ENCODE data around the gene THSD4.

The THSD4 gene

DNA sequence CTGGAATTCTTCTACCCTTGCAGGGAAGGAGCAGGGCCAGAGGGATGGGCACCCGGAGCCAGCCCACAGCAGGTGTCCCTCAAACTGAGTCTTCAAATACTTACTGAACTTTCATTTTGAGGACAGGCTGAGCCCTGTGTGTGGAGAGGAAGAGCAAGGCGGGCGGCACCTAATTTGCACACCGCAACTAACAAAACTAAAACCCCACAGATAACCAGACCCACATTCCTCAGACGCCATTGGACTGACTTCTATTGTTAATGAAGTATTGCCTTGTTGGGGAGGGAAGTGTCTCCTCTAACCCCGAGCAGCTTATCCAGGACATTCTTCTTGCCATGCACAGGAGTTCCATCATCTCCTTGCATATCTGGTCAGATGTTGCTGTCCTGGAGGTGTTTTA, 589.9 kb downstream of the THSD4 start:
- Histone ChIP-seq H3K9me2 (replicated peaks; ENCODE audit: low read depth, low read length) (no peaks in the 10 kb centered on the region), H3F3A (ENCODE audit: low read depth) (no peaks in the 10 kb centered on the region), H2AFZ (ENCODE audit: low read length) (no peak overlapping the region), H3K4me3 (ENCODE audit: low read length, poor library complexity, severe bottlenecking) (no peak overlapping the region), H3K36me3 (ENCODE audit: insufficient read depth, low read length) (no peaks in the 10 kb centered on the region), H3K9me3 (ENCODE audit: insufficient read depth, low read depth, low read length) (no peaks in the 10 kb centered on the region), H4K20me1 (ENCODE audit: insufficient read depth, low read length, poor library complexity, severe bottlenecking) (no peaks in the 10 kb centered on the region), H3K9ac (ENCODE audit: low read depth, low read length, poor library complexity, severe bottlenecking) (no peak overlapping the region), H3K79me2 (ENCODE audit: insufficient read depth, low read length) (no peaks in the 10 kb centered on the region), H3K4me1 (ENCODE audit: insufficient read depth, low read length, poor library complexity, severe bottlenecking) (no peaks in the 10 kb centered on the region), H3K4me2 (ENCODE audit: low read depth, low read length, poor library complexity, severe bottlenecking) (no peak overlapping the region), H3K27me3 (ENCODE audit: insufficient read depth, low read length, poor library complexity, severe bottlenecking) (no peaks in the 10 kb centered on the region)
- TF ChIP-seq, protein P1, sequence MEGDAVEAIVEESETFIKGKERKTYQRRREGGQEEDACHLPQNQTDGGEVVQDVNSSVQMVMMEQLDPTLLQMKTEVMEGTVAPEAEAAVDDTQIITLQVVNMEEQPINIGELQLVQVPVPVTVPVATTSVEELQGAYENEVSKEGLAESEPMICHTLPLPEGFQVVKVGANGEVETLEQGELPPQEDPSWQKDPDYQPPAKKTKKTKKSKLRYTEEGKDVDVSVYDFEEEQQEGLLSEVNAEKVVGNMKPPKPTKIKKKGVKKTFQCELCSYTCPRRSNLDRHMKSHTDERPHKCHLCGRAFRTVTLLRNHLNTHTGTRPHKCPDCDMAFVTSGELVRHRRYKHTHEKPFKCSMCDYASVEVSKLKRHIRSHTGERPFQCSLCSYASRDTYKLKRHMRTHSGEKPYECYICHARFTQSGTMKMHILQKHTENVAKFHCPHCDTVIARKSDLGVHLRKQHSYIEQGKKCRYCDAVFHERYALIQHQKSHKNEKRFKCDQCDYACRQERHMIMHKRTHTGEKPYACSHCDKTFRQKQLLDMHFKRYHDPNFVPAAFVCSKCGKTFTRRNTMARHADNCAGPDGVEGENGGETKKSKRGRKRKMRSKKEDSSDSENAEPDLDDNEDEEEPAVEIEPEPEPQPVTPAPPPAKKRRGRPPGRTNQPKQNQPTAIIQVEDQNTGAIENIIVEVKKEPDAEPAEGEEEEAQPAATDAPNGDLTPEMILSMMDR (conservative IDR thresholded peaks at IDR 0.05; ENCODE audit: low read length): no peak
- TF ChIP-seq EZH2phosphoT487 (IDR thresholded peaks at IDR 0.05; ENCODE audit: borderline replicate concordance): no peak

DNA sequence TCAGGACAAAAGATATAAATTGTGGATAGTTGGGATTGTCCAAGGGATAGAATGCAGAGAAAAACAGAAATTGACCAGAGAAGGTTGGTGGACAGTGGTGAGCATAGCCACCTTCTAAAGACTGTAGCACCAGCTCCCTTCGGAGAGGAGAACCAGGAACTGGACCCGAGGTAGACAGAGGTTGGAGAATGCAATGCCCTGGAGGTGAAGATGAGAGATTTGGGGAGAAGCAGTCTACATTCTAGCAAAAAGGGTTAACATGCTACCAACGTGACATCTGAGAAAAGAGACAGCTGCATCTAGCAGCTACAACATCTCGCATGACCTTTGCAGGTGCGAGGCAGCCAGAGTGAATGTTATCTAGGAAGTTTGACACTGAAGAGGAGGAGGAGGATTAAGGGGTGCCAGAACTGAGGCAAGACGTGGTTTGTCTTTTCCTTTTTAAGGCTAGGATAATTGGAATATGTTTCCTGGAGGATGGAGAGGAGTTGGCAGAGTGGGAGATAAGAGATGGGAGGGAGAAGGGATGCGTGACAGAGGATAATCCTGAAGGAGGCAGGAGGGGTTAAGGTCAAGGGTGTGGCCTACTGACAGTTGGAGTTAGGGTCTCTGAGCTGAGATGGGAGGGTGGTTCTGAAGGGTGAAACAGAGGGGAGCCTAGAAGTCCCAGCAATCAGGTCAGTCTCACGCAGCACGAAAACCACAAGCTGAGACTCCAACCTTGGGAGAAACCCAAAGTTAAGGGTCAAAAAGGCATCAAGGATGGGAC, 591.4 kb downstream of the THSD4 start:
- no peaks in the 10 kb centered on the region for H3K4me1 ChIP-seq (ENCODE audit: insufficient read depth, low read length, poor library complexity, severe bottlenecking)
- no peak overlapping the region for H3K4me2 ChIP-seq (ENCODE audit: low read depth, low read length, poor library complexity, severe bottlenecking)
- H2AFZ ChIP-seq (ENCODE audit: low read length): no peak overlapping the region
- no peaks in the 10 kb centered on the region for H3K9me3 ChIP-seq (ENCODE audit: insufficient read depth, low read depth, low read length)
- TF ChIP-seq EZH2phosphoT487 (IDR thresholded peaks at IDR 0.05; ENCODE audit: borderline replicate concordance): no peak
- TF ChIP-seq, protein P1 (conservative IDR thresholded peaks at IDR 0.05; ENCODE audit: low read length): no peak
- H3K9me2 ChIP-seq (replicated peaks; ENCODE audit: low read depth, low read length): no peaks in the 10 kb centered on the region
- no peaks in the 10 kb centered on the region for H3F3A ChIP-seq (ENCODE audit: low read depth)
- no peak overlapping the region for H3K9ac ChIP-seq (ENCODE audit: low read depth, low read length, poor library complexity, severe bottlenecking)
- no peaks in the 10 kb centered on the region for H3K79me2 ChIP-seq (ENCODE audit: insufficient read depth, low read length)
- H3K27me3 ChIP-seq (ENCODE audit: insufficient read depth, low read length, poor library complexity, severe bottlenecking): no peaks in the 10 kb centered on the region
- H3K4me3 ChIP-seq (ENCODE audit: low read length, poor library complexity, severe bottlenecking): no peak overlapping the region
- no peaks in the 10 kb centered on the region for H4K20me1 ChIP-seq (ENCODE audit: insufficient read depth, low read length, poor library complexity, severe bottlenecking)
- H3K36me3 ChIP-seq (ENCODE audit: insufficient read depth, low read length): no peaks in the 10 kb centered on the region

DNA sequence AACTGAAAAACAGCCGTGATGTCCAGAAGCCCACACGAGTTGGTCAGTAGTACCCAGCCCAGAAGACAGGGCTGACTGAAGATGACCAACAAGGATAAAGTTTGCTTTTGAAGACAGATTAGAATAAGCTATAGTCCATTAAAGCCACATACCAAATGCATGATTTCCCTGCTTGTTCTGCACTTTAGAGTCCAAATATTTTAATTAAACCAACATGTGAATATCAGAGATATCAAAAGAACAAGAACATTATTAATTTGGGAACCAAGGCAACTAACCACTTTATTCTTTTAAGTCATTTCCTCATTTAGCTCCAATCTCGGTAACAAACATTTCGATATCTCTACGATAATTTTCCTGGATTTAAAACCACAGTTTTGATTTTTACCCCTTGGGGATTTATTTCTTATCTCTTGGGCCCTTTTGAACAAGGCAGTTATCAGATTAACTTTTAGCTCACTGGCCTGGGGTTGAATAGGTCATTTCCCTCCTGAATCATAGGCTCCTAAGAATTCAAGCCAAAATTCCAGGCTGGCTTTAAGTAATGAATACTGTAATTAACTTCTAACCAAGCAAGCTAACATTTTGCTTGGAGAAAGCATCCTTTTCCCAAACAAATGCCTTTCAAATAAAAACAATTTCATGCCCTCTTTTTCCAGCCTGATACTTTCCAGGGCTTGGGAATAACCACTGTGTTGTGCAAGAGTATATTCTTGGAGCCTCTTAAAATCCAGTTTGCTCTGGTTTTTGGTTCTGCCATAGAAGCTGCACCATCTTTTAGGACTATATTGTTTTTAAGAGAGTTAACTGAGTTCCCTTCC, 592.2 kb downstream of the THSD4 start:
- no peak overlapping the region for H3K4me2 ChIP-seq (ENCODE audit: low read depth, low read length, poor library complexity, severe bottlenecking)
- no peaks in the 10 kb centered on the region for H3K9me3 ChIP-seq (ENCODE audit: insufficient read depth, low read depth, low read length)
- H3F3A ChIP-seq (ENCODE audit: low read depth): no peaks in the 10 kb centered on the region
- no peaks in the 10 kb centered on the region for H3K27me3 ChIP-seq (ENCODE audit: insufficient read depth, low read length, poor library complexity, severe bottlenecking)
- H3K4me1 ChIP-seq (ENCODE audit: insufficient read depth, low read length, poor library complexity, severe bottlenecking): no peaks in the 10 kb centered on the region
- H3K9me2 ChIP-seq (replicated peaks; ENCODE audit: low read depth, low read length): no peaks in the 10 kb centered on the region
- no peaks in the 10 kb centered on the region for H4K20me1 ChIP-seq (ENCODE audit: insufficient read depth, low read length, poor library complexity, severe bottlenecking)
- H3K9ac ChIP-seq (ENCODE audit: low read depth, low read length, poor library complexity, severe bottlenecking): no peak overlapping the region
- H2AFZ ChIP-seq (ENCODE audit: low read length): no peak overlapping the region
- no peaks in the 10 kb centered on the region for H3K79me2 ChIP-seq (ENCODE audit: insufficient read depth, low read length)
- no peak for TF ChIP-seq EZH2phosphoT487 (IDR thresholded peaks at IDR 0.05; ENCODE audit: borderline replicate concordance)
- TF ChIP-seq, protein P1 (conservative IDR thresholded peaks at IDR 0.05; ENCODE audit: low read length): no peak
- no peak overlapping the region for H3K4me3 ChIP-seq (ENCODE audit: low read length, poor library complexity, severe bottlenecking)
- H3K36me3 ChIP-seq (ENCODE audit: insufficient read depth, low read length): no peaks in the 10 kb centered on the region

Data from Loucy (cell line).